ENCODE measurements around the gene ANKS3.

- no peak for TF ChIP-seq ZFX (IDR thresholded peaks at IDR 0.05; ENCODE audit: borderline replicate concordance)
- no peak for TF ChIP-seq CTCF (IDR thresholded peaks at IDR 0.05)
These were observed 3.5 kb upstream of the ANKS3 start for GRCh38 chr16:4737545-4737944.
